Neural progenitor cell (in vitro differentiated cells): ENCODE results near the gene PRPF38A. TPM values are rescaled to one million over a fixed set of nuclear protein-coding genes. Genes with fewer than 3 reads are reported as not detected.

Experiments used
- DNase-seq: peaks from one replicate; pipeline ENCODE4 v3.0.0-alpha.2; 2016; ENCODE audit warnings: low spot score
- H2AFZ ChIP-seq: fragments of 200-600 bp; sonication (generic); replicated peaks from 2 replicates; pipeline ENCODE4 v1.6.1; 2016; ENCODE audit warnings: antibody characterized with exemption
- H3F3A ChIP-seq: fragments of 200-600 bp; sonication (generic); 2 replicates; pipeline ENCODE4 v1.6.1; 2016; ENCODE audit warnings: antibody characterized with exemption, low read depth
- H3K27ac ChIP-seq: fragments of 200-600 bp; sonication (generic); 2 replicates; pipeline ENCODE4 v1.5.1; 2016; ENCODE audit warnings: mild to moderate bottlenecking
- H3K27me3 ChIP-seq: fragments of 200-600 bp; sonication (generic); 2 replicates; pipeline ENCODE4 v1.6.1; 2016; ENCODE audit warnings: mild to moderate bottlenecking, moderate library complexity
- H3K36me3 ChIP-seq: fragments of 200-600 bp; sonication (generic); 2 replicates; pipeline ENCODE4 v1.5.1; 2016
- H3K4me1 ChIP-seq: fragments of 200-600 bp; sonication (generic); 2 replicates; pipeline ENCODE4 v1.6.1; 2016; ENCODE audit warnings: mixed run types
- H3K4me2 ChIP-seq: fragments of 200-600 bp; sonication (generic); 2 replicates; pipeline ENCODE4 v1.6.1; 2016
- H3K4me3 ChIP-seq: fragments of 200-600 bp; sonication (generic); 2 replicates; pipeline ENCODE4 v1.5.1; 2016
- H3K79me2 ChIP-seq: fragments of 200-600 bp; sonication (generic); 2 replicates; pipeline ENCODE4 v1.6.1; 2016; ENCODE audit warnings: low read depth
- H3K9ac ChIP-seq: fragments of 200-600 bp; sonication (generic); 2 replicates; pipeline ENCODE4 v1.6.1; 2016
- H3K9me3 ChIP-seq: fragments of 200-600 bp; sonication (generic); 2 replicates; pipeline ENCODE4 v1.5.1; 2016; ENCODE audit warnings: low read depth
- H4K20me1 ChIP-seq: fragments of 200-600 bp; sonication (generic); 2 replicates; pipeline ENCODE4 v1.6.1; 2016; ENCODE audit warnings: low read depth
- H3K27ac Mint-ChIP-seq: 3 replicates; pipeline ENCODE4 v1.8.0; 2021; ENCODE audit warnings: mixed read lengths
- H3K27me3 Mint-ChIP-seq: 2 replicates; pipeline ENCODE4 v1.8.0; 2022; ENCODE audit warnings: low read depth, mild to moderate bottlenecking, inconsistent platforms, moderate library complexity, mixed read lengths; ENCODE audit not compliant: insufficient read depth
- H3K36me3 Mint-ChIP-seq: 3 replicates; pipeline ENCODE4 v1.8.0; 2021; ENCODE audit warnings: mixed read lengths
- H3K4me1 Mint-ChIP-seq: 3 replicates; pipeline ENCODE4 v1.8.0; 2021; ENCODE audit warnings: mixed read lengths
- H3K4me3 Mint-ChIP-seq: 3 replicates; pipeline ENCODE4 v1.8.0; 2021; ENCODE audit warnings: mild to moderate bottlenecking, moderate library complexity, mixed read lengths
- H3K9me3 Mint-ChIP-seq: 3 replicates; pipeline ENCODE4 v1.8.0; 2020; ENCODE audit warnings: mixed read lengths
- CTCF ChIP-seq: fragments of 200-600 bp; sonication (generic); IDR thresholded peaks from 2 replicates; pipeline ENCODE4 v1.5.1; 2017; ENCODE audit warnings: antibody characterized with exemption, mild to moderate bottlenecking
- EZH2 ChIP-seq: fragments of 200-600 bp; sonication (generic); IDR thresholded peaks from 2 replicates; pipeline ENCODE4 v1.6.1; 2017; ENCODE audit warnings: antibody characterized with exemption, mild to moderate bottlenecking, moderate library complexity
- EZH2phosphoT487 ChIP-seq: fragments of 200-600 bp; sonication (generic); IDR thresholded peaks from 2 replicates; pipeline ENCODE4 v1.6.1; 2017; ENCODE audit warnings: antibody characterized with exemption
- total RNA-seq: library from RNA; depleted of rRNA; stranded (reverse); fragments of >200 nt; gene quantifications from 2 replicates; pipeline ENCODE4 v1.2.3, GENCODE V29; 2015; ENCODE audit warnings: low replicate concordance

PRPF38A gene
- total RNA-seq, 1 donor from 2014 or later: 45.9 TPM

- Histone ChIP-seq H3K4me1 (peaks cover 4% of the 10 kb centered on the region), H3K9ac (no peak overlapping the region), H2AFZ (no peak overlapping the region), H3K4me2 (no peak overlapping the region), H3K9me3 (no peaks in the 10 kb centered on the region), H3K36me3 (no peaks in the 10 kb centered on the region), H3K4me3 (no peak overlapping the region), H3K27me3 (no peaks in the 10 kb centered on the region), H3K79me2 (peaks cover 10% of the 10 kb centered on the region), H3K27ac (no peak overlapping the region), H4K20me1 (no peaks in the 10 kb centered on the region), H3F3A (no peaks in the 10 kb centered on the region)
- DNase-seq: no peak
- TF ChIP-seq EZH2phosphoT487 (no peak), CTCF (no peak), EZH2 (no peak)
- peaks cover 36% of the 10 kb centered on the region for H3K36me3 Mint-ChIP-seq
- H3K9me3 Mint-ChIP-seq: no peaks in the 10 kb centered on the region
- H3K27me3 Mint-ChIP-seq: peaks cover 9% of the 10 kb centered on the region
- H3K4me3 Mint-ChIP-seq: no peak overlapping the region
- H3K4me1 Mint-ChIP-seq: peaks cover 7% of the 10 kb centered on the region
- peak overlapping the region; percentile 25 for H3K27ac Mint-ChIP-seq
These were observed 44.5 kb upstream of the PRPF38A start for GRCh38 chr1:52359676-52360594.

GRCh38 chr1:52360595-52360968 is 43.8 kb upstream of the PRPF38A start:
- Histone ChIP-seq H3K4me1 (peaks cover 5% of the 10 kb centered on the region), H3K9ac (no peak overlapping the region), H3K4me3 (no peak overlapping the region), H3K9me3 (no peaks in the 10 kb centered on the region), H3F3A (no peaks in the 10 kb centered on the region), H2AFZ (no peak overlapping the region), H4K20me1 (no peaks in the 10 kb centered on the region), H3K36me3 (no peaks in the 10 kb centered on the region), H3K4me2 (no peak overlapping the region), H3K27me3 (no peaks in the 10 kb centered on the region), H3K79me2 (peaks cover 15% of the 10 kb centered on the region), H3K27ac (no peak overlapping the region)
- no peak for TF ChIP-seq CTCF
- TF ChIP-seq EZH2: no peak
- no peak for TF ChIP-seq EZH2phosphoT487
- no peak for DNase-seq
- Mint-ChIP-seq H3K36me3 (peaks cover 32% of the 10 kb centered on the region), H3K27ac (no peak overlapping the region), H3K4me3 (no peak overlapping the region), H3K9me3 (peaks cover 4% of the 10 kb centered on the region), H3K27me3 (peaks cover 12% of the 10 kb centered on the region), H3K4me1 (peaks cover 13% of the 10 kb centered on the region)

GRCh38 chr1:52364235-52364839 is 40.1 kb upstream of the PRPF38A start:
- H3K9me3 Mint-ChIP-seq: peaks cover 4% of the 10 kb centered on the region
- H3K4me1 Mint-ChIP-seq: peaks cover 24% of the 10 kb centered on the region
- Histone ChIP-seq H3K27me3 (no peaks in the 10 kb centered on the region), H3K36me3 (no peaks in the 10 kb centered on the region), H3K9me3 (no peaks in the 10 kb centered on the region), H3K4me3 (peak overlapping the region; percentile 90), H3K79me2 (peaks cover 15% of the 10 kb centered on the region), H3K4me1 (peaks cover 5% of the 10 kb centered on the region), H3K27ac (no peak overlapping the region), H4K20me1 (no peaks in the 10 kb centered on the region), H3F3A (peaks cover 24% of the 10 kb centered on the region), H3K9ac (no peak overlapping the region), H2AFZ (no peak overlapping the region), H3K4me2 (peak overlapping the region; percentile 85)
- DNase-seq: no peak
- H3K27me3 Mint-ChIP-seq: peaks cover 16% of the 10 kb centered on the region
- peak; percentile 13 for TF ChIP-seq CTCF
- no peak for TF ChIP-seq EZH2
- peaks cover 20% of the 10 kb centered on the region for H3K36me3 Mint-ChIP-seq
- no peak overlapping the region for H3K27ac Mint-ChIP-seq
- H3K4me3 Mint-ChIP-seq: peak overlapping the region; percentile 96
